GM18508 (cell line): ENCODE results near the gene RSU1.

Experiments
- ATAC-seq: cut with Tn5 transposase; IDR thresholded peaks from one replicate; pipeline ENCODE4 v1.9.1; 2021; ENCODE audit warnings: moderate number of reproducible peaks; ENCODE audit not compliant: insufficient read depth, unreplicated experiment

The RSU1 gene

DNA sequence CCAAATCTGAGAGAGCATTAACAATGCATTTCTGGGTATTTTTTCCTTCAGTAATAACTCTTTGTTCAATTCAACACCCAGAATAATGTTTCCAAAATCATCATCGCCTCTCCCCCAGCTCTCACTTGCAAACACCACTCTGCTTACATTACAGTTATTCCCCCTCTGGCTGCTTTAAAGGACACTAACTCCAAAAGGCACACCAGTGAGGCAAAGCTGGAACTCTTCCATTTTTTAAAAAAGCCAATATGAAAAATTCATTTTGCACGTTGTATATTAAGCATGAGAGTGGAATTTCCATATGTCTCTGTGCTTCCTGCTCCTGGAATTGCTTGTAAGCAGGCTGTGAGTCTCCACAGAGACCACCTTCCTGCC, 204.3 kb downstream of the RSU1 start:
- no peak for ATAC-seq

DNA sequence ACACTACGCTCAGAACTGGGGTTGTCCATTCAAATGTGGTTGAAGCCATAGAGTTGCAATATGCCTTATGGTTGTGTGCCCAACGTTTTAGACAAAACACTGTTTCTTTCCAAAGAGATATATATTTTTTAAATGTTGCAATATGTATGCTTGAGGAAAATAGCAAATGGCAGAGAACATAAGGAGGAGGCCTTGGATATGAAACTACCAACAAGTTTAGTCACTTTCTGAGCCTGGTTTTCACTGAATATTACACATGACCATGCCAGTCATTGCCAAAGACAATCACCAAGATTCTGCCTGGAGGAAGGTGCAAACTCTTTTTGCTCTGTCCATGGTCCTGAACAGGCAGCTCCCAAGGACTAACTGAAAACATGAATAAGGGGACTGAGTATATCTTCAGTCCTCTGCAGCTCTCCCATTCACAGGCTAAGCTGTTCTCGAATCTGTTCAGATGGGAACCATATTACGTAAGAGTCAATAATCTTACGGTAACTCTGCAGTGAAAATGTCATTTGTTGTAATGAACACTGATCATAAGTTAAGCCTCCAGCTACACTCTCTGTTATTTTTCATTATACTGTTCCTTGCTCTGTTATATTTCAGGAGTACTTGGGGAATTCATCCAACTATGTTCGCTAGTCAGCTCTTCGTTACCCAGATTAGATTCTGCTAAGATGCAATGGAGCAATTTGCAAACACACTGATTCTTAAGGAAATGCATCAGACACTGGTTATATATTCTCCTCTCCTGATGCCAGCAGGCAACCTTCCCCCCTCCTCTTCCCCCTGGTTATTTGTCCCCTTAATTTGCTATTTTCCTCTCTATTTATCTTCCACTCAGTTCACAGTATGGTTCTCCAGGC, 204.9 kb downstream of the RSU1 start:
- ATAC-seq = no peak

DNA sequence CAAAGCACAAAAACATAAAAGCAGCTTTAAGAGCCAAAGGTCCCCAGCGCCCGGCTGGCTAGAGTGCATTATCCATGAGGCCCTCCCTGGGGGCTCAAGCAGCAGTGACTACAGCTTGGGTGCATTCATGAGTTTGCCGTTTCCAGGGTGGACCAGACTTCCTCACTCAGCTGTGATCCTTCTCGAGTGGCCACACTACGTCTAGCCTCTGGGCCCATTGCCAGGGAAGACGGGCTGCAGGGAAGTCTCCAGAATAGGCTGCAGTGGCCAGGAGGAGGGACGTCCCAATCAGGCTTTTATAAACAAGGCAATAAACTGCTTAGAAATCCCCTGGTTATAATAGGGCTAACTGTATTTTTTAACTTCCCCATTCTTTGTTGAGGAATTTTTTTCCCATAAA, 206.2 kb downstream of the RSU1 start:
- ATAC-seq = no peak

DNA sequence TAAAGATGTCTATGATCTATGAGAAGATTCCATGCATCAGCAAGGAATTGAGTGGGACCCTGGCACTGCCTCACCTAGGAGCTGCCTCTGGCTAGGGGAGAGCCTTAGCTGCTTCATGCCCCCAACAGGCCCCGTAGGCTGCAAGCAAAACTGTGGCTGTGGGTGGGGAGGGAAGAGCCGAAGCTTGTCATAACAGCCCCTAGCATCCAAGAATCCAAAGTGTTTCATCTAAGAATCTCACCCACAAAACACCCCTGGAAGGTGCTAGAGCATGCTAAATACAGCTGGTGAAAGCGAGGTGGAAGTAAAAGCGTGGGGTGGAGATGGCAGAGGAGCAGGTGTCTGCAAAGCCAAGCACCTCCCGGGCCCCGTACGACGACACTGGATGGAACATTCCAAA, 208.0 kb downstream of the RSU1 start:
- no peak for ATAC-seq

DNA sequence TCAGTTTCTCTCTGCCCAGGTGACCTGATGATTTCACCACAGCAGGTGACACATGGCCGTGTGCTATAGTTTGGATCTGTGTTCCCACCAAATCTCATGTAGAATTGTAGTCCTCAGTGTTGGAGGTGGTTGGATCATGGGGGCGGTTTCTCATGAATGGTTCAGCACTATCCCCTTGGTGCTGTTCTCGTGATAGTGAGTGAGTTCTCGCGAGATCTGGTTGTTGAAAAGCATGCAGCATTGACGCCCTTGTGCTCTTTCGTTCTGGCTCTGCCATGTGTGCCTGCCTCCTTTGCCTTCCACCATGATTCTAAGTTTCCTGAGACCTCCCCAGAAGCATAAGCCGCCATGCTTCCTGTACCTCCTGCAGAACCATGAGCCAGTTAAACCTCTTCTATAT, 210.3 kb downstream of the RSU1 start:
- no peak for ATAC-seq

DNA sequence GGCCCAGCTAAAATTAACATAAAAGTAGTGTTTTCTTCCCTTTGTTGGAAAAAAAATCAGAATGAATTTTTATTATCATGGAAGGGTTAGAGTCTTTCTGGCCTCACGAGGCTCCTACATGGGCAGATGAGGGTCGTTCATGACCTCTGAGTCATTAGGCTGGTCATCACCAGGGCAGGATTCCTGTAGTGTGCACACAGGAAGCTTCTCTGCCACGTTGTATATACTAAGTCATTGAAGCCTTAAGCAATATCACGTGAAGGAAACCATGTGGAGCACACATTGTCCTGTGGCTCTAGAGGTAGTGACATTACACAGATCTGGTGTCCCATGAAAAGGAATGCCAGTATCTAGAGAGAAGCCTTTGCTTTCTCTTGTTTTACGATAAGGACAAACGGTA, 210.8 kb downstream of the RSU1 start:
- no peak for ATAC-seq

DNA sequence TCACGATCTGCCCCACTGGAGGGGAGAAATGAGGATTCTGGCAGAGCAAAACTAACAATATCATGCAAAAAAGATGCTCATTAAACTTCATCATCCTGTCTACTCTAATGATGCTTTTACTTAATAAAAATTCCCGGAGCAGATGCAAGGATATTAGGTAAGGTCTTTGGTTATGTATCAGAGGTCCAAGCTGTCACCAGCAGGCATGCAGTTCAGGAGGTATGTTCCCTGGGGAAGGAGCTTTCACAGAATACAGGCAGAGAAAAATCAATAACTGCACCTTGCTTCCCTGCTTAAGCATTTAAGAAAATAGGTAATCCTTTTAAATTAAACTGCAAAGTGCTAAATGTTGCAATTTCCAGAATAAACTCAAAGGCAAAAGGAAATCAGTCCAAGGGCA, 213.9 kb downstream of the RSU1 start:
- no peak for ATAC-seq

DNA sequence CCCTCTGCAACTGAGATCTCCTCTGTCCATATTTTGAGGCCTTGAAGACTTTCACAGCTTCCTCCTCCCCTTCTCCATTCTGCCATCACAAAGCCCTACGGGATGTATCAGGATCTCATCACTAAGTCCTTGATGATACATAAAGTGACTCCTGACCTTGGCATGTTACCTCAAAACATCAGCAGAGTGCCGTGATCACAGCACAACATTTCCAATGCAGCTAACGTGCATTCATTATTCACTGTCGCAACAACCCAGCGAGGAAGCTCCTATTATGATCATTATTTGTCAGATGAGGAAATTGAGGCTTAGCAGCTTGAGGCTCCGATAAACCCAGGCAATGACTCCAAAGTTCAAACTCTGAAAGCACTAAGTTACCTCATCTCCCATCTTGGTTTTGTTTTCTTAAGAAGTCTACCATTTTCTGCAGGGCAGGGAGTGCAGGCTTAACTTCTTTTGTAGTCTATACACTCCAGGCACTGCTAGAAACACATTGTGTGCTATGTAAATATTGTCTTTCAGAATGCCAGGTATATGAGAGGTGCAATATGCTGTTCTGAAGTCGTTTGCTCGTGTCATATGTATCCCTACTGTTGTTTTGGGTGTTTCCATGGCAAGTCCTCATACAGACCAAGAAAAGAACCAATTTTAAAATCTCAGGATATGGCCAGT, 215.0 kb downstream of the RSU1 start:
- no peak for ATAC-seq

DNA sequence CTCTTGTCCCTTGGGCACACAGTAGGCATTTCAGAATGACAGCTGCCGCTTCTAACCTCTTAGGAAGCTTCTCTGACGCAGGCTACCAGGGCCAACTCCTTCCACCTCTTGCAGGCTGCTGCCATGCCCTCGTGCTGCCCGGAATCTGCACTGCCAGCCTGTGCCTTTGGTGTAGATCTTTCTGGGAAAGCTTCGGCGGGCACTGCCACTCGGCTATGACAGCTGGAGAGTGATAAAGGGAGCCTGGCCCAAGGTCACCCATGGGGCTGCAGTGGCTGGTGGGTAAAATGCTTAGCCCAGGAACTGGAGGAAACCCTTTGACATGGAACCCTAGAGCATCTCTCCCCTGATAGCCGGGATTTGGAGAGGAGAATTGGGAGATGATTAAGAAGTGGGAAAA, 217.6 kb downstream of the RSU1 start:
- ATAC-seq = no peak

DNA sequence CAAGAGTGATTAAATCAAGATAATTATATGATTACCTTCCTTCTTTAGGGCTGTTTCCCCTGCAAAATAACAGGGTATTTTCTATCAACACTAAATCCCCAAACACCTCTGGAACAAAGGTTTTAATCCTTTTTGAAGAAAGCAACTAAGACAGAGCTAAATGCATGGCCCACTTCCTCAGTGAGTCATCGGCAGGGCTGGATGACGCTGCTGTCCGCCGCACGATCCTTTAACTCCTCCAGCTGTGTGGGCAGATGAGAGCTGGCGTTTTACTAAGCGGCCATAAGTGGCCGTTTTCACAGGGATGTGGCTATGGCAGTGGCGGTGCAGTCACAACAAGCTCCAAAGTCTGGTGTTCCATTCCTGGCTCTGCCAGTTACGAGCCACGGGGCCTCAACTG, 219.6 kb downstream of the RSU1 start:
- no peak for ATAC-seq

DNA sequence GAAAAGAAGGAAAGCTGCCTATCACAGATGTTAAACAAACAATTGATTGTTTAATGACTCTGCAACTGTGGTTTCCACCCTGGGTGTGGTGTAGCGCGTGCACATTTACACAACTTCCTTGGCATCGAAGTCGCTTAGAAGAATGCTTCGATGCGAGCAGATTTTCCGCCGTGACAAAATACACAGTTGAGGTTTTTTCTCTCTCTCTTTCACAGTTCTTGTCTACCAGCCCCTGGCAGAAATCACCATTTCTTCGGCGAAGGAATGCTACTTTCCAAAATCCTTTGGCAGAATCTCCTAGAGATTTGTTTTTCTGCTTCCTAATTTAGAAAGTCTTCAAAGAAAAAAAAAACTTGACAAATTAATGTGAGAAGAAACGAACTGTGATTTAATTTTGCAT, 224.8 kb downstream of the RSU1 start:
- ATAC-seq = no peak

DNA sequence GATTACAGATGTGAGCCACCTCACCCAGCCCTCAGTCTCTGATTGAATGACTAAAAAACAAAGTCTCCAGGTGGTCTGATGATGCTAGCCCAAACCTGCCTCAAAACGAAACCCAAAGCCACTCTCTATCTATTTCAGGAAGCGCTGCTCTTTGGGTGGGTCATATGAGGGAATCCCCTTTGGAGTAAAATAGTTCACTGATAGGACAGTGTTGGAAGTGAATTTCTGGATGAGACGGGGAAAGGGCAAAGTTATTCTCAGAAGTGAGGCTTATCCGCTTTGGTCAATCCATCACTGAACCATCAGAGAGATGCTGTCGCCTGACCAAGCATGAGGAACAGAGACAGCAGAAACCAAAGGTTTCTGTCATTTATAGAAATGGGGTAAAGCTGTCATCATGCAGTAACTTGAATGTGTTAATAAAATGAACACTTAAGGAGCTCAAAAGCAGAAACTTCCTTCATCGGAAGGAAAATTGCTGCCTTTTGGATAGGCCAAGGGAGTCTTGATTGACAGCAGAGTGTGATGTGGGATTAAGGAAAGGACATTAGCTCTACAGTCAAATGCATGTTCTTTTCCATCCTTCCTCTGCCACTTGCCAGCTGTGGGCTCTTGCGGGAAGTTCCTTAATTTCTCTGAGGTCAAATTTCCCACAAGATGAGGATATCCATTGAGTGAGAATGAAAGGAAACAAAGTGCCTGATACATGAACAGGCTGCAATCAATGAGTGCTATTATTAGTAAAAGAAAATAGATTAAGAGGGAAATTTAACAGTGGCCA, 230.7 kb downstream of the RSU1 start:
- peak; percentile 94 for ATAC-seq

DNA sequence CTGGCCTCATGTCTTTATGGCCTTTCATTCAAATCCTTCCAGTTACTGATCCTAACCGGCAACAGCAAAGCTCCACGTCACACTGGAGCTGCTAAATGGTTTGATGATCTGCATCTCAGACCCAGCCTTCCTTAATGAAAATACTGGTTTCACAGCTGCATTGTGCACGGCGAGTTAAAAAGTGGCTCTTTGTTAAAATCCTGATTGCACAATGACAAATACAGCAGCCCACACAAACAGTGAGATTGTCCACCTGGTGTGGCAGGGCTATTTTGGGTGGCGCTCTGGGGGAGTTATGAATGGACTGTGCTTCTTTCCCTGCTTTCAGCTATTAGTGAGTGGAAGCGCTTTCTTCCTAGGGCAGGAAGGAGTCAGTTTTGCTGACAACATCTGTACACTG, 232.1 kb downstream of the RSU1 start:
- no peak for ATAC-seq

DNA sequence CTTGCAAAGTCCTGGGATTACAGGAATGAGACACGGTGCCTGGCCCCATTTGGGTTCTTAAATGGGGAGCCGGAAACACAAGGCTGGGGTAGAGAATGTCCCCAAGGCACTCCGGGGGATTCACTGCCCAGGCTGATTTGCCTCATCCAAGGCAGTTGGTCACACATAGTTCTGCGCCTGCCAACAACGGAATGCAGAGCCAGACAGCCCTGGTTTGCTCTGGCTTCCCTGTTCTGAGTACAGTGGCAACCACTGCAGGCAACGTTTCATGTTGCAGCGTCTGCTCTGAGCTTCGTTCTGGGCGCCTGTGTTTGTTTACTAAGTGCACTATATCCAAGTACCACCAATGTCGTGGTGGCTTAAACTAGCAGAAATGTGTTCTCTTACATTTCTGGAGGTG, 233.8 kb downstream of the RSU1 start:
- ATAC-seq = no peak

DNA sequence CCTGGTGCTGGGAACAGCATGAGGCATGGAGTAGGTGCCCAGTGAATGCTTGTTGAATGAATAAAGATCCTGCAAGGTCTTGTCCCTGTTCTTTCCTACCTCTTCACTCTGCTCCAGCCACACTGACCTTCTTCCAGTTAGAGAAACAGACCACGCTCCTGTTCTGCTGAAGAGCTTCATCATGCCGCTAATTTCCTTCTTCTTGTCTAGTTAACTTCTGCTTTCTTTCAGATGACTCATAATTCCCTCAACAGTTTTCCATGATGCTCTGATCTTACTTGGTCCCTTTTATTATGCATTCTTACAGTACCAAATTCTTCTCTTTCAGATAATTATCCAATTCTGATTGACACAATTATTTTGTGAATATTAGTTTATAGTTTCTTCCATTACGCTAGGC, 236.0 kb downstream of the RSU1 start:
- no peak for ATAC-seq

DNA sequence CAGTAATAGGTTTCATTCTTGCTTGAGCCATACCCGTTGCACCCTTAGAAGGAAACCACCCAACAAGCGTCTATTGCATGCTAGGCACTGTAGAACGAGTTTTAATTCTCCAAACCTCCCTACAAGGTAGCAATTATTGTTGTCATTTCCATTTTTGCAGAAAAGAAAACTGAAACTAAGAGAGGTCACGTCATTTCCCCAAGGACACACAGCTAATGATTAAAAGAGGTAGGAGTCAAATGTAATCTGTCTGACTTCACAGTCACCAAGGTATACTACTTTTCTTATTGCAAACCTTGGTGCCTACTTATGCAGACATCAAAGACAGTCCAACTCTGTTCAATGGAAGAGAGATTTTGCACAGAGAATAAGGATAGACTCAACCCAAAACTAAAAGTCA, 246.5 kb downstream of the RSU1 start:
- ATAC-seq = peak; percentile 97

DNA sequence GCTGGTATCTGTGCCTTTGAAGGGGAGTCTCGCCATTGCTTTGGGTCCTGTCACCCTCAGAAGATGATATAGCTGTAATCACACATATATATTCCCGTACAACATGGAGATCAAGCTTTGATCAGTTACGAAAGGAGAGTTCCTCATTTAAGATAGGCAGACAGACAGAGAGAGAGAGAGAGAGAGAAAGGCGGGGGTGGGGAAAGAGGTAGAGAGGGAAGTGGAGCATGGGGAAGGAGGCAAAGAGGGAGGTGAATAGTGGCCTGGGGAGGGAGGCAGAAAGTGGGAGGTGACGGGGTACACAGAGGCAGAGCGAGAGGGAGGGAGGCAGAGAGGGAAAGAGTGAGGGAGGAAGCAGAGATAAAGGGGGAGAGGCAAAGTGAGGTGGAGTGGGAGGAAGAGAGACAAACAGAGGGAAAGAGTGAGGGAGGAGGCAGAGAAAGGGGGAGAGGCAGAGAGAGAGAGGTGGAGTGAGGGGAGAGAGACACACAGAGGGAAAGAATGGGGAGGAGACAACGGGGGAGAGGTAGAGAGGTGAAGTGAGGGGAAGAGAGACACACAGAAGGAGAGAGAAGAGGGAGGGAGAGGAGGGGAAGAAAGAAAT, 250.9 kb downstream of the RSU1 start:
- ATAC-seq = no peak

DNA sequence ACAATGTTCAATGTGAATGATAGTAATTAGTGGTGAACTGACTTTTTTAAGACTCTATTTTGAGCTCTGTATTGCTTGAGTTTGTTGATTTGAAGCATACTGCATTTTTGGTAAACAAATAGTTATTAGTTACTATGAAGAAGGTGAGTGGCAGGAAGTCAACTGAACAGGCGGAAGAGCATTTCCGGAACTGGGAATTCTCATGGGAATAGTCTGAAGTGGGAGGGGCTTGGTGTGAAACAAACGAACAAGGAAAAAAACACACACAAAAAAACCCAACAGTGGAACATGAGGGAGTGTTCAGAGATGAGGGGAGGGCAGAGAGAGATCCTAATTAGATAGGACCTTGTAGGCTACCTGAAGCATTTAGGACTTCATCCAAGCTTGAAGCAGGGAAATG, 251.6 kb downstream of the RSU1 start:
- no peak for ATAC-seq

DNA sequence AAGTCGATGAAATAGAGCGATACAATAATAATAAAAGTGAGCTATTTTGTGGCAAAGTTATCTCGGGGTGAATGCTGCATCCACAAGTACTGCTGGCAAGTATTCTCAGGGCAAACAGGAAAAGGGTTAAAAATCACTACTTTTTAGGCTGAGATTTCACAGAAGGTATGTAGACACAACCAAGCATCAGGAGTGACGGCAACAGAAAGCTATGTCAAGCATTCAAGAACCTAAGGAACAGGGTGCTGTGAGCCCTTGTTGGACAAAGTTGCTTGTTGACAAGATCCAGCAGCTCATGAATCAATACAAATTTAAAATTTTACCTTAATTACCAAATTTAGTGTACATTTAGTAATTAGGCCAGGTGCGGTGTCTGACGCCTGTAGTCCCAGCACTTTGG, 254.3 kb downstream of the RSU1 start:
- no peak for ATAC-seq

DNA sequence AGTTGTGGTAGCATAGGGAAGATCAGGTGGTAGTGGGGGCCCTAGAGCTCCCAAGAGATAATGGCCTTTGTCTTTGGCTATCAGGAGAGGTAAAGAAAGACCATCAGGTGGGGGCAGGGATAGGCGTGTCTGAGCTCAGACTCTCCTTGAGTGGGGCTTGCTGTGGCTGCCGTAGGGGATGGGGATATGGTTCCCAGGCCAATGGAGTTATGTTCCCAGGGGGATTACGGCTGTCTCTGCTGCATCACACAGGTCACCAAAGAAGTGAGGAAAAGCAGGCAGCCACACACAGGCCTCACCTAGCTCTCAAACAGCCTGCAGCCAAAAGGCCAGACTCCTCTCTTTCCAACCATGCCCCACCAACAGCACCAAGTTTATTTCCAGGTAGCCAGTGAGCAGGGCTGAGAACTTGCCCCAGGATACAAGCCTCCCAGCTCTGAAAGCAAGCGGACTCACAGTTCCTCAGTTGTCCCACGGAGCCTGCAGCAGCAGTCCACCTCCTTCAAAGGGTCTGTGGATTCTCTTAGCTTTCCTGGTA, 257.9 kb downstream of the RSU1 start:
- ATAC-seq = no peak

DNA sequence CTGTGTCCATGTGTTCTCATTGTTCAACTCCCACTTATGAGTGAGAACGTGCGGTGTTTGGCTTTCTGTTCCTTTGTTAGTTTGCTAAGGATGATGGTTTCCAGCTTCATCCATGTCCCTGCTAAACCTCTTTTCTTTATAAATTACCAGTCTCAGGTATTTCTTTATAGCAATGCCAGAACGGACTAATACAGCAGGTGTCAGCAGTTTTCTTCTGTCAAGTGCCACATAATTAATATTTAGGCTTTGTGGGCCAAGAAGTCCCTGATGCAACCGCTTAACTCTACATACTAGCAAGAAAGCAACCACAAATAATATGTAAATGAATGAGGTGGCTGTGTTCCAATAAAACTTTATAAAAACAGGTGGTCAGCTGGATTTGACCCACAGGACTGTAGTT, 269.3 kb downstream of the RSU1 start:
- ATAC-seq = no peak
